ENCODE data around the gene KCNJ14.

GRCh38 chr19:48506138-48506733, 50.9 kb downstream of the KCNJ14 start:
- TF ChIP-seq CTCF (IDR thresholded peaks at IDR 0.05) (peak in 5 of 6 experiments; percentile 48 to 81 (median 77)), POLR2A (IDR thresholded peaks at IDR 0.05) (no peak)

Data from Peyer's patch (tissue), 4 donors.